ENCODE measurements around the gene SCN4B.

GRCh38 chr11:118194835-118195627 is 42.4 kb upstream of the SCN4B start:
- TF ChIP-seq CTCF (conservative IDR thresholded peaks at IDR 0.05; ENCODE audit: low read length) = no peak
- TF ChIP-seq EZH2phosphoT487 (IDR thresholded peaks at IDR 0.05; ENCODE audit: borderline replicate concordance) = no peak

Measured in Loucy (cell line).